Activated T-helper 1 cell treated with anti-CD3 and anti-CD28 coated beads, Interleukin-2, amount 50 U/mL, for 16 hours (primary cell): ENCODE results near the gene TBC1D32.
"Not testable (repeated sequence)": the region's sequence is repeated elsewhere in the genome, so short reads cannot be mapped to it uniquely, and the experiment has no call there.

Experiments
- DNase-seq, 2 donors: peaks; one replicate each; pipeline ENCODE4 v3.0.0-alpha.2; 2020; ENCODE audit warnings: low read depth in 1 of 2, low spot score in 1 of 2

The TBC1D32 gene

GRCh38 chr6:121222656-121223055 is 111.6 kb downstream of the TBC1D32 start:
- no peak for DNase-seq

- DNase-seq = no peak
Observed at GRCh38 chr6:121216928-121217327, 117.4 kb downstream of the TBC1D32 start.

GRCh38 chr6:121213341-121213740 is 120.9 kb downstream of the TBC1D32 start:
- DNase-seq = not testable (repeated sequence)

- no peak for DNase-seq
Observed at GRCh38 chr6:121210943-121211342, 123.3 kb downstream of the TBC1D32 start.

DNA sequence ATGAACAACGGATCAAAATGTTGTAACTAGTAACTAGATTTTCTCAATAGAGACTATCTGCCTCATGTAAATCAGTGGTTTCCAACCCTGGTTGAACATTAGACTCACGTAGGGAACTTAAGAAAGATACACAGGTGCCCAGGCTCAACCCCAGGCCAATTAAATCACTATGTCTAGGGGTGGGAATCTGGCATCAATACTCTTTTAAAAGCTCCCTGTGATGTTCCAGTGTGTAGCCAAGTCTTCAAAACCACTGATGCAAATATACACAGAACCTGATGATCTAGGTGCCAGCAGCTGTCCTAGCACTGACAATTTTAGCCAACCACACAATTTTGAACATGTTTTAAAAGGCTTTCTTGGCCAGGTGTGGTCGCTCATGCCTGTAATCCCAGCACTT is 128.7 kb downstream of the TBC1D32 start:
- no peak for DNase-seq

GRCh38 chr6:121201105-121201504 is 133.2 kb downstream of the TBC1D32 start:
- DNase-seq = no peak

DNA sequence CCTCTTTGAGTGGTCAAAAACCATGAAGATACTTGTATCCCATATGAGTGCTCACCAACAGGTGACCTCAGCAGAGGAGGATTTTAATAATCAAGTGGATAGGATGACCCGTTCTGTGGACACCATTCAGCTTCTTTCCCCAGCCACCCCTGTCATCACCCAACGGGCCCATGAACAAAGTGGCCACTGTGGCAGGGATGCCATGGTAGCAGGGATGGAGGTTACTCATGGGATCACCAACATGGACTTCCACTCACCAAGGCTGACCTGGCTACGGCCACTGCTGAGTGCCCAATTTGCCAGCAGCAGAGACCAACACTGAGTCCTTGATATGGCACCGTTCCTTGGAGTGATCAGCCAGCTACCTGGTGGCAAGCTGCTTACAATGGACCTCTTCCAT is 138.2 kb downstream of the TBC1D32 start:
- not testable (repeated sequence) for DNase-seq

DNA sequence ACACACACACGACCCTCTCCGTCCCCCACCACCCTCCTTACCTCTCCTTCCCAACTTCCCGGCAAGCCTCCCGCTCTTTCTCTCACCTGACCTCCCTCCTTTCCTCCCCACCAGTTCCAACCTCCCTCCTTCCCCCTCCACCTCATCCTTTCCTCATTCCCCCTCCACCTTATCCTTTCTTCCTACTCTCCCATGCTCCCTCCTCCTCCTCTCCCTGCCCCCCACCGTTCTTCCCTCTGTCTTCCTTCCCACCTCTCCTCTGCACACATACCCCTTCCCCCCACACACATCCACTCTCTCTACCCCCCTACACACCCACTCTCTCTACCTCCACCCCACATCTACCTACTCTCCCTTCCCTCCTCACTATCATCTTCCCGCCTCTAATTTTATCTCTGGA is 144.2 kb downstream of the TBC1D32 start:
- no peak for DNase-seq

- DNase-seq = no peak
Observed at GRCh38 chr6:121188356-121188755, 145.9 kb downstream of the TBC1D32 start.

DNA sequence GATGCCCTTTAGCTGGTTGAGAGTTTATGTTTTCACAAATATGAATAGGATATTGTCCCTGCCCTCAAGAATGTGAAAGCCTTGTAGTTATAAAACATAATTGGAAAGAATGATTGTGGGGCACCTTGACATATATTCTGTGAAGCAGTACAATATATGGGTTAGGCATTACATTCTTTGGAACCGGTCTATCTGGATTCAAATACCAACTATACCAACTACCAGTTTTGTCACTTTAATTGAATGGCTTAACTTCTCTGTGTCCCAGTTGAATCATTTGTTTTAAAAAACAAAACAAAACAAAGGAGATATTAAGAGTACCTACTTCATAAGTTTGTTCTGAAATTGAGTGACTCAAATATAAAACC is 146.5 kb downstream of the TBC1D32 start:
- DNase-seq = no peak

DNA sequence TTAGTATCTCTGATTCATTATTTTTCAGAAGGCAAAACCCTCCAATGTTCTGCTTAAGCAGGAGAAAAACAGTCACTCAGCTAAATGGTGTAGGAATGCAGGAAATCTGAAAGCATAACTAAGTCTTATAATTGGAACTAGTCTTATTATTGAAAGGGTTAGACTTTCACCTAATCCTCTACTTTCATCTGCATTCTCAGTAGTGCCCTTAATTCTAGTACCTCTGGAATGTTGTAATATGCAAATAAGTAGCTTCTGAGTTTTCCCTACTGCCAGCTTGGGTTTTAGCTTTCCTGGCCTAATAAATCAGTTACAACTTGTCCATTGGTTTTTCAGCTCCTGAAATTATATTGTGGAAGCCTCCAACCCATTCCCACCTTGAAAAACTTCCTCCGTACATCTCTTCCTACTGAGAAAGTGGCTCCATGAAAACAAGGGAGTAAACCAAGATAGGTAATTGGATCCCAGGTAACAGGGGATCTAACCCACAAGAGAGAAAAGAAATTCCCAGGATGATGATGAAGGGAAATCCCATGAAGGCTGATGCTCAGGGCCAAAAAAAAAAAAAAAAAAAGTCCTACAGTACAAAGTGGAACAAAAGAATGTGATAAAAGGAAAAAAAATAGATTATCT is 147.0 kb downstream of the TBC1D32 start:
- no peak for DNase-seq

DNA sequence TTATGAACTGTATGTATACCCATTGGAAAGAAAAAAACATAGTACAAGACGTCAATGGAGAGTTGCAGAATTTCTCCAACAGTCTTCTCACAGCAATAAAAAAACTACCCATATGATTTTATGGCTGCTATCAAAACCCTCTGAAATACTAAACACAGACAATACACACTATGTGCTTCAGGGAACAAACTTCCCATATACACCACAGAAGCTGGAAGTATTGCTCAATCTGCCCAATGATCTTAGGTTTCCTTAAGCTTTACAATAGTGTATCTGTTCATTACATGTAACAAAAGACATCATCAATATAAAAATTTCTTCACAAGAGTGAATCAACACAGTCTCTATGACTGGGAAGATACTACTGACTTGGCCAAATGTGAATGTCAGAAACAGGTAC is 150.5 kb downstream of the TBC1D32 start:
- DNase-seq = no peak

DNA sequence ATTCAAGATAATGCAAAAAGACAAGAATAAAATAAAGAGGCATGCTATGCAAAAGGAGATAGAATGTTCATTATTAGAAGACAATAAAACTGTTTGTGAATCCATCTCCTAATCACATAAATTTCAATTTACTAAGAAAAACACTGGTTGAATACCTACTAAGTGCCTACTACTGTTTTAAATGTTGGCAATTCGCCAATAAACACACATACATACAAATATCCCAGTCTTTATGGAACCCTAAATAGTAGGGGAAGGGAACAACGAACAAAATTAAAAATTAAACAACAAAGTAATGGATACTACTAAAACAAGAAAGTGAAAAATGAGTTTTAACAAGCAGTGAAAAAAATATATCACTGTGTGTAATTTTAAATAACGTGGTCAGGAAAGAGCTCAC is 158.5 kb downstream of the TBC1D32 start:
- DNase-seq = no peak

GRCh38 chr6:121172451-121172850 is 161.8 kb downstream of the TBC1D32 start:
- not testable (repeated sequence) for DNase-seq

DNA sequence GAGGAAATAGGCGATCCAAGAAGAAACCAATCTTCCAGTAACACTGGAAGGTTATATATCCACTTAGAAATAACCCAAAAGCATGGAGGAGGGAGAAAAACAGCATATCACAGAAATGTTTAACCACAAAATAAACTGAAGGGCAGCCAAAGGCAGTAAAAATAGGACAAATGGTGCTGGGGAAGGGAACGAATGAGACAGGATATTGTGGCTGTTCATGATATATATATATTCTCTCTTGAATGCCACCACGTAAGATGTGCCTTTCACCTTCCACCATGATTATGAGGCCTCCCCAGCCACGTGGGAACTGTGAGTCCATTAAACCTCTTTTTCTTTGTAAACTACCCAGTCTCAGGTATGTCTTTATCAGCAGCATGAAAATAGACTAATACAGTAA is 162.4 kb downstream of the TBC1D32 start:
- DNase-seq = no peak

DNA sequence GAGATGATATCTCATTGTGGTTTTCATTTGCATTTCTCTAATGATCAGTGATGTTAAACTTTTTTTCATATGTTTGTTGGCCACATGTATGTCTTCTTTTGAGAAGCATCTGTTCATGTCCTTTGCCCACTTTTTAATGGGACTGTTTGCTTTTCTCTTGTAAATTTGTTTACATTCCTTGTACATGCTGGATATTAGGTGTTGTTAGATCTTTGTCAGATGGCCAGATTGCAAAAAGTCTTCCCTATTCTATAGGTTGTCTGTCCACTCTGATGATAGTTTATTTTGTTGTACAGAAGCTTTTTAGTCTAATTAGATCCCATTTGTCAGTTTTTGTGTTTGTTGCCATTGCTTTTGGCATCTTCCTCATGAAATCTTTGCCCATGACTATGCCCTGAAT is 172.4 kb downstream of the TBC1D32 start:
- no peak for DNase-seq

- DNase-seq = no peak
Observed at GRCh38 chr6:121160276-121160675, 174.0 kb downstream of the TBC1D32 start.

GRCh38 chr6:121158891-121159290 is 175.4 kb downstream of the TBC1D32 start:
- DNase-seq = no peak

DNA sequence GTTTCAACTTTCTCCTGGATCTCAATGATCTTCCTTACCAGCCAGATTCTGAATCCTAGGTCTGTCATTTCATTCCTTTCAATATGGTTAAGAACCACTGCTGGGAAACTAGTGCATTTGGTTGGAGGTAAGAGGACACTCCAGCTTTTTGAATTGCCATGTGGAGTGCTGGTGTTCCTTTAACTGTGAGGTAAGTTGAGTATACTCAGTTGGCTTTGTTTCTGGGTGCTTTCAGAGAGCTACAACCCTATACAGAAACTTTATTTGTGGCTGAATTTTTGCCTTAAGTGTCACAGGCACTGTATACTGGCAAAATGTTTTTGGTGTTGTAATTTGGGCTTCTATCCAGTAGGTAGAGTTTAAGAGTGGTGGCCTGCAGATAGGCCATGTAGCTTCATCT is 175.8 kb downstream of the TBC1D32 start:
- no peak for DNase-seq

GRCh38 chr6:121157906-121158305 is 176.4 kb downstream of the TBC1D32 start:
- no peak for DNase-seq

DNA sequence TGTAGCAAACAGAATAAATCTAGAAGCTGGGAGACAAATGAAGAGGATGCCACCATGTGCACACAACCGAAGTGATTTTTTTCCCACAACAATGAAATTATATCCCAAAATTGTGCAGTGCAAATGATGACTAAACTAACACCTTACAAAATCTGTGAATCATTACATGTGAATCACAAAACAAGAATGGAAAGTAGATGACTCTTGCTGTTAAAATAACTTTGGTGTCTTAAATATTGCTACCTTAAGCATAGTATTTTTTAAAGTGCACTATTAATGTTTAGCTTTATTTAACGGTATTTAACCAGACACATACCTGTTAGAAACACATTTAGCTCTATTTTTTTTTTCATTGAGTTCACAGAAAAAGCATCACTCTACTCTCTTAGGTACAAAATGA is 190.8 kb downstream of the TBC1D32 start:
- no peak for DNase-seq

DNA sequence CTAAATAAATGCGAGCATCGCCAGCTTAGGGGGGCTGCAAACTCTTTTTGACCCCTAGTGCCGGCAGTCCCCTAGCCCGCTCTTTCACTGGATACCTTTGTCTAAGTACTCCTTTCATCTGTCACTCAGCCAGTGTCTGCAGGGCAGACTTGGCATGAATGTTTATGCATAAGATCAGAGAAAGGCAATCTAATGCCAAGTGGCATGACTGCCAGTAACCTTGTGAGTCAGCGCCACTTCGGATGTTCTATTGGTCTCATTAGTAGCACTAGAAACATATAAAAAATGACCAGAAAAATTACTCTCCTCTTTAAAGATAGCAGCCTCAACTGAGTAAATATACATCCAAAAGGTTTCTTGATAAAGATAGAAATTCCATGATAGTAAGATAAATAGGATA is 192.2 kb downstream of the TBC1D32 start:
- DNase-seq = no peak

GRCh38 chr6:121135425-121135824 is 198.9 kb downstream of the TBC1D32 start:
- no peak for DNase-seq

DNA sequence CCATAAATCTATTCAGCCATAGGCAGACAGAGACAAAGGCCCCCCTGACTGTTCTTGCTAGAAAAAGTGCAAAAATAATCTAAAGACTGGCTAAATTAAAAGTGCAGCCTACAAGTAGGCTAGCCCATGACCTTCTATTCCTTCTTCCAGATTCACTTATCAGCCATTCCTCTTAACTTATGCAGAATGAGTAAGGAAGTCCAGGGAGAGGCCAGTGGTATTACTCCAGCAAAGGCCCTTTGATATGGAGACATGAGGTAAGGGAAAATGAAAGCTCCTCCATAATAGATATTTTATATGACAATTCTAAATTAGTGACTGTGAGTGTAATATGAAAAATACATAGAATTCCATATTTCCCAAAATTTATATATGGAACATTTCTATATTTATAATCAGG is 199.4 kb downstream of the TBC1D32 start:
- DNase-seq = no peak
